Fibroblast of villous mesenchyme (primary cell): ENCODE results near the gene TBL1XR1. TPM values are rescaled to one million over a fixed set of nuclear protein-coding genes. Genes with fewer than 3 reads are reported as not detected.

Source experiments
- DNase-seq: peaks from one replicate; pipeline ENCODE4 v3.0.0-alpha.2; 2010; ENCODE audit warnings: low read depth
- H3K4me3 ChIP-seq: 2 replicates; pipeline ENCODE4 v1.5.1; 2011; ENCODE audit warnings: low read depth, mild to moderate bottlenecking, low read length
- CTCF ChIP-seq: IDR thresholded peaks from 2 replicates; pipeline ENCODE4 v1.5.1; 2012; ENCODE audit warnings: low read depth, mild to moderate bottlenecking, low read length; ENCODE audit not compliant: insufficient read depth
- total RNA-seq: library from RNA; depleted of rRNA; stranded (reverse); fragments of >200 nt; gene quantifications from 2 replicates; pipeline ENCODE4 v1.2.3, GENCODE V29; 2012

TBL1XR1 gene
- total RNA-seq, 1 donor, result 161 TPM

- no peak overlapping the region for H3K4me3 ChIP-seq
- no peak for DNase-seq
- no peak for TF ChIP-seq CTCF
Measured at GRCh38 chr3:177066068-177066467, 131.2 kb downstream of the TBL1XR1 start.

GRCh38 chr3:177065285-177066033, 131.8 kb downstream of the TBL1XR1 start:
- no peak overlapping the region for H3K4me3 ChIP-seq
- no peak for TF ChIP-seq CTCF
- DNase-seq, result peak; percentile 36

- no peak for TF ChIP-seq CTCF
- no peak overlapping the region for H3K4me3 ChIP-seq
- peak; percentile 44 for DNase-seq
Measured at GRCh38 chr3:177062052-177062732, 135.1 kb downstream of the TBL1XR1 start.

- H3K4me3 ChIP-seq, result no peak overlapping the region
- no peak for DNase-seq
- no peak for TF ChIP-seq CTCF
Measured at GRCh38 chr3:177061369-177061768, 135.9 kb downstream of the TBL1XR1 start.

- no peak for TF ChIP-seq CTCF
- DNase-seq, result no peak
- H3K4me3 ChIP-seq, result no peak overlapping the region
Measured at GRCh38 chr3:177060492-177060891, 136.8 kb downstream of the TBL1XR1 start.

- DNase-seq, result no peak
- no peak for TF ChIP-seq CTCF
- no peak overlapping the region for H3K4me3 ChIP-seq
Measured at GRCh38 chr3:177058648-177059047, 138.6 kb downstream of the TBL1XR1 start.

GRCh38 chr3:177057768-177058167, 139.5 kb downstream of the TBL1XR1 start:
- no peak for DNase-seq
- H3K4me3 ChIP-seq, result no peak overlapping the region
- no peak for TF ChIP-seq CTCF
